HEK293 (cell line): ENCODE results near the gene MERTK.

Source experiments
- CTCF ChIP-seq: fragments of 450-650 bp; formaldehyde crosslinking; IDR thresholded peaks from 2 replicates; pipeline ENCODE4 v1.5.1; 2016; ENCODE audit warnings: missing biosample characterization, missing genetic modification characterization
- ELK4 ChIP-seq: IDR thresholded peaks from 2 replicates; pipeline ENCODE4 v1.6.1; 2011; ENCODE audit warnings: mild to moderate bottlenecking, low read depth, low read length, borderline replicate concordance
- KLF1 ChIP-seq: fragments of 450-650 bp; formaldehyde crosslinking; IDR thresholded peaks from 2 replicates; pipeline ENCODE4 v1.5.1; 2016; ENCODE audit warnings: missing biosample characterization, missing genetic modification characterization
- ZIC2 ChIP-seq: fragments of 450-650 bp; formaldehyde crosslinking; IDR thresholded peaks from 2 replicates; pipeline ENCODE4 v1.5.1; 2016; ENCODE audit warnings: missing biosample characterization, missing genetic modification characterization
- ZNF341 ChIP-seq: fragments of 450-650 bp; formaldehyde crosslinking; IDR thresholded peaks from 2 replicates; pipeline ENCODE4; 2016; ENCODE audit warnings: low read depth, missing biosample characterization, missing genetic modification characterization
- ZNF510 ChIP-seq: fragments of 450-650 bp; formaldehyde crosslinking; IDR thresholded peaks from 2 replicates; pipeline ENCODE4 v1.5.1; 2018; ENCODE audit warnings: mild to moderate bottlenecking, missing genetic modification characterization, missing biosample characterization; ENCODE audit not compliant: insufficient replicate concordance
- ZNF555 ChIP-seq: fragments of 450-650 bp; formaldehyde crosslinking; conservative IDR thresholded peaks from 2 replicates; pipeline ENCODE4 v1.5.1; 2017; ENCODE audit warnings: missing biosample characterization, mild to moderate bottlenecking, missing genetic modification characterization, inconsistent platforms
- TF ChIP-seq, protein P1 (sequence below): fragments of 450-650 bp; formaldehyde crosslinking; IDR thresholded peaks from 2 replicates; pipeline ENCODE4 v1.5.1; 2017; ENCODE audit warnings: missing biosample characterization, missing genetic modification characterization
- TF ChIP-seq, protein P2 (sequence below): fragments of 450-650 bp; formaldehyde crosslinking; IDR thresholded peaks from 2 replicates; pipeline ENCODE4 v1.5.1; 2016; ENCODE audit warnings: missing biosample characterization, missing genetic modification characterization

DNA sequence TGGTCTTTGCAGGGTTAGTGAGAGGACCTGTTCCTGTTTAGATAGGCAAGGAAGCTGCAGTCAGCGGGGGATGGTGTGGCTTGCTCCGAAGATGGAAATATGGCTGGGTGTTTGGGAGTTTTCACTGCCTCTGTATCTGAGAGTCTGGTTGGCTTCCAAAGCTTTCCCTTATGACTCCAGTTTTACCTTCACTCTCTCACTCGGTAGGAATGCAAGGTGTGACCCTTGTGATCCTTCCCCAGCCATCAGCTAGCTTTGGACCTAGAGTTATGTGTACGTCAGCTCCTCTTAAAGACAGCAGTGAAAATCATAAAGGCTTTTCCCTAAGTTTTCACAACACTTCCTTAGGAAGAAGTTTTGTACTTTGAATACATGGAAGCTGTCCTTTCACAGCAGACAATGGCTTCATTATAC lies 121.2 kb downstream of the MERTK start:
- TF ChIP-seq ZNF510: no peak
- TF ChIP-seq ZIC2 (tag by site-specific recombination): no peak
- TF ChIP-seq ELK4: no peak
- TF ChIP-seq CTCF: no peak
- TF ChIP-seq, protein P1, sequence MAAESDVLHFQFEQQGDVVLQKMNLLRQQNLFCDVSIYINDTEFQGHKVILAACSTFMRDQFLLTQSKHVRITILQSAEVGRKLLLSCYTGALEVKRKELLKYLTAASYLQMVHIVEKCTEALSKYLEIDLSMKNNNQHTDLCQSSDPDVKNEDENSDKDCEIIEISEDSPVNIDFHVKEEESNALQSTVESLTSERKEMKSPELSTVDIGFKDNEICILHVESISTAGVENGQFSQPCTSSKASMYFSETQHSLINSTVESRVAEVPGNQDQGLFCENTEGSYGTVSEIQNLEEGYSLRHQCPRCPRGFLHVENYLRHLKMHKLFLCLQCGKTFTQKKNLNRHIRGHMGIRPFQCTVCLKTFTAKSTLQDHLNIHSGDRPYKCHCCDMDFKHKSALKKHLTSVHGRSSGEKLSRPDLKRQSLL (tag by site-specific recombination): no peak
- TF ChIP-seq, protein P2, sequence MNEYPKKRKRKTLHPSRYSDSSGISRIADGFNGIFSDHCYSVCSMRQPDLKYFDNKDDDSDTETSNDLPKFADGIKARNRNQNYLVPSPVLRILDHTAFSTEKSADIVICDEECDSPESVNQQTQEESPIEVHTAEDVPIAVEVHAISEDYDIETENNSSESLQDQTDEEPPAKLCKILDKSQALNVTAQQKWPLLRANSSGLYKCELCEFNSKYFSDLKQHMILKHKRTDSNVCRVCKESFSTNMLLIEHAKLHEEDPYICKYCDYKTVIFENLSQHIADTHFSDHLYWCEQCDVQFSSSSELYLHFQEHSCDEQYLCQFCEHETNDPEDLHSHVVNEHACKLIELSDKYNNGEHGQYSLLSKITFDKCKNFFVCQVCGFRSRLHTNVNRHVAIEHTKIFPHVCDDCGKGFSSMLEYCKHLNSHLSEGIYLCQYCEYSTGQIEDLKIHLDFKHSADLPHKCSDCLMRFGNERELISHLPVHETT (tag by site-specific recombination): no peak
- TF ChIP-seq KLF1 (tag by site-specific recombination): no peak
- TF ChIP-seq ZNF555 (tag by site-specific recombination): no peak
- TF ChIP-seq ZNF341 (tag by site-specific recombination): no peak
